Measurements from ENCODE around the gene EHMT2. TPM values are rescaled to one million over a fixed set of nuclear protein-coding genes. Genes with fewer than 3 reads are reported as not detected.
A peak's percentile ranks its signal among the peaks of the same experiment; 100 is the strongest.

EHMT2 gene
- total and polyA plus RNA-seq, 2 of the 13 experiments (the other 11 are each of a cell fraction or from before 2014, with no cell fraction given): 55.2 to 69.2 TPM

GRCh38 chr6:31927863-31928671 lies 30.6 kb upstream of the EHMT2 start (continued):
- no peak for TF ChIP-seq KDM4B (CRISPR knock-in tag; IDR thresholded peaks at IDR 0.05)
- no peak for TF ChIP-seq SRSF9 (IDR thresholded peaks at IDR 0.05; ENCODE audit: borderline replicate concordance, insufficient read depth, low read depth, low read length, poor library complexity, severe bottlenecking)
- no peak for TF ChIP-seq RBM22 (optimal IDR thresholded peaks at IDR 0.05; ENCODE audit: low read length)
- TF ChIP-seq ZNF407 (CRISPR knock-in tag; IDR thresholded peaks at IDR 0.05; ENCODE audit: not compliant biosample characterization): peak; percentile 53
- no peak for TF ChIP-seq ELF4 (CRISPR knock-in tag; IDR thresholded peaks at IDR 0.05; ENCODE audit: borderline replicate concordance)
- TF ChIP-seq ZNF572 (CRISPR knock-in tag; IDR thresholded peaks at IDR 0.05): 0 out of 2 replicates have a peak, but pooled peaks have one; percentile 17
- TF ChIP-seq HOXA3 (CRISPR knock-in tag; IDR thresholded peaks at IDR 0.05): 0 out of 2 replicates have a peak, but pooled peaks have one; percentile 0
- TF ChIP-seq SNAPC5 (CRISPR knock-in tag; IDR thresholded peaks at IDR 0.05; ENCODE audit: borderline replicate concordance): no peak
- TF ChIP-seq ZBED4 (CRISPR knock-in tag; IDR thresholded peaks at IDR 0.05; ENCODE audit: borderline replicate concordance): no peak
- 0 out of 2 replicates have a peak, but pooled peaks have one; percentile 37 for TF ChIP-seq ZBTB46 (CRISPR knock-in tag; IDR thresholded peaks at IDR 0.05; ENCODE audit: borderline replicate concordance)
- TF ChIP-seq MXD4 (CRISPR knock-in tag; IDR thresholded peaks at IDR 0.05): no peak
- no peak for TF ChIP-seq ZNF619 (CRISPR knock-in tag; IDR thresholded peaks at IDR 0.05)

All from HepG2 (cell line).